GM12878 (cell line): Measurements from ENCODE around the gene NPTX1.

Experiments used
- CREM ChIP-seq: IDR thresholded peaks from 2 replicates; pipeline ENCODE4 v1.6.1; 2014; ENCODE audit warnings: antibody characterized with exemption, low read depth
- CTCF ChIP-seq, 3 experiments: IDR thresholded peaks in 2 of 3; conservative IDR thresholded peaks in 1 of 3; 2 replicates each; pipeline ENCODE4 v1.5.1; 2011; ENCODE audit warnings: low read depth in 3 of 3, low read length in 3 of 3, mild to moderate bottlenecking in 3 of 3, control low read depth in 2 of 3, moderate library complexity in 2 of 3, inconsistent platforms in 1 of 3, mixed read lengths in 1 of 3; ENCODE audit not compliant: control insufficient read depth in 2 of 3, insufficient read depth in 1 of 3; ENCODE audit errors: extremely low read depth in 1 of 3
- EP300 ChIP-seq, 2 experiments: fragments of 150-350 bp in 1 of 2; IDR thresholded peaks; 2 replicates each; pipeline ENCODE4 v1.6.1; 2011 to 2012; ENCODE audit warnings: low read depth in 2 of 2, low read length in 2 of 2, borderline replicate concordance in 1 of 2, improper control_type of control experiment in 1 of 2, inconsistent platforms in 1 of 2; ENCODE audit not compliant: control insufficient read depth in 1 of 2
- EZH2 ChIP-seq: IDR thresholded peaks from 2 replicates; pipeline ENCODE4 v1.6.1; 2012; ENCODE audit warnings: low read depth, mild to moderate bottlenecking, control low read depth, inconsistent platforms, low read length, borderline replicate concordance; ENCODE audit not compliant: control insufficient read depth
- GABPA ChIP-seq: IDR thresholded peaks from 2 replicates; pipeline ENCODE4 v1.6.1; 2014; ENCODE audit warnings: antibody characterized with exemption, low read depth, mild to moderate bottlenecking, inconsistent platforms
- HCFC1 ChIP-seq: fragments of 150-350 bp; IDR thresholded peaks from 2 replicates; pipeline ENCODE4 v1.6.1; 2014; ENCODE audit warnings: low read length
- KAT2A ChIP-seq: conservative IDR thresholded peaks from 2 replicates; pipeline ENCODE4 v1.6.1; 2011; ENCODE audit warnings: low read depth, low read length; ENCODE audit not compliant: control insufficient read depth
- MEF2A ChIP-seq: IDR thresholded peaks from 2 replicates; pipeline ENCODE4 v1.6.1; 2011; ENCODE audit warnings: low read depth, mild to moderate bottlenecking, low read length, moderate library complexity; ENCODE audit not compliant: insufficient read depth
- POLR2A ChIP-seq: IDR thresholded peaks from 2 replicates; pipeline ENCODE4 v1.6.1; 2011; ENCODE audit warnings: low read depth, mild to moderate bottlenecking, low read length
- POLR2AphosphoS5 ChIP-seq: IDR thresholded peaks from 2 replicates; pipeline ENCODE4 v1.6.1; 2011; ENCODE audit warnings: mild to moderate bottlenecking, low read length, inconsistent platforms
- TARDBP ChIP-seq: IDR thresholded peaks from 2 replicates; pipeline ENCODE4 v1.6.1; 2016; ENCODE audit warnings: borderline replicate concordance
- TBL1XR1 ChIP-seq: IDR thresholded peaks from 2 replicates; pipeline ENCODE4 v1.6.1; 2012; ENCODE audit warnings: low read depth, low read length, improper control_type of control experiment
- ZBTB33 ChIP-seq: fragments of 450-650 bp; IDR thresholded peaks from 2 replicates; pipeline ENCODE4 v1.6.1; 2017; ENCODE audit warnings: mild to moderate bottlenecking
- ZNF622 ChIP-seq: fragments of 450-650 bp; IDR thresholded peaks from 2 replicates; pipeline ENCODE4 v1.6.1; 2017; ENCODE audit warnings: mild to moderate bottlenecking, inconsistent platforms

GRCh38 chr17:80445726-80446110 is 30.7 kb downstream of the NPTX1 start:
- TF ChIP-seq TARDBP (no peak), TBL1XR1 (no peak), HCFC1 (no peak), ZNF622 (no peak), ZBTB33 (no peak), GABPA (no peak), MEF2A (no peak), CTCF (IDR thresholded peaks at IDR 0.05 in 2 of 3, conservative IDR thresholded peaks at IDR 0.05 in 1 of 3; ENCODE audit: control insufficient read depth in 2 of 3, extremely low read depth in 1 of 3, insufficient read depth in 1 of 3, low read depth in 3 of 3, low read length in 3 of 3) (no peak), POLR2A (no peak), EP300 (IDR thresholded peaks at IDR 0.05; ENCODE audit: borderline replicate concordance in 1 of 2, control insufficient read depth in 1 of 2, low read depth in 2 of 2, low read length in 2 of 2) (no peak), CREM (no peak), KAT2A (no peak), EZH2 (no peak), POLR2AphosphoS5 (no peak)
